Gastroesophageal sphincter (tissue), 3 donors: ENCODE results near the gene C10orf105.

Experiments
- EP300 ChIP-seq: sonication (generic); formaldehyde crosslinking; IDR thresholded peaks from one replicate; pipeline ENCODE4 v1.6.1; 2017; ENCODE audit warnings: antibody characterized with exemption, mild to moderate bottlenecking
- POLR2A ChIP-seq, 2 donors: fragments of 450-650 bp; IDR thresholded peaks; one replicate each; pipeline ENCODE4 v1.6.1; 2017; ENCODE audit warnings: antibody characterized with exemption in 2 of 2, mild to moderate bottlenecking in 2 of 2, moderate library complexity in 1 of 2
- POLR2AphosphoS5 ChIP-seq: sonication (generic); formaldehyde crosslinking; IDR thresholded peaks from one replicate; pipeline ENCODE4 v1.6.1; 2017; ENCODE audit warnings: antibody characterized with exemption
- TF ChIP-seq, protein P1 (sequence below), 4 experiments: fragments of 200-600 bp in 2 of 4; fragments of 450-650 bp in 2 of 4; sonication (generic) in 1 of 4; IDR thresholded peaks; one replicate each; pipeline ENCODE4 v1.5.1; 2017 to 2019; ENCODE audit warnings: antibody characterized with exemption in 4 of 4, mild to moderate bottlenecking in 2 of 4, moderate library complexity in 2 of 4

DNA sequence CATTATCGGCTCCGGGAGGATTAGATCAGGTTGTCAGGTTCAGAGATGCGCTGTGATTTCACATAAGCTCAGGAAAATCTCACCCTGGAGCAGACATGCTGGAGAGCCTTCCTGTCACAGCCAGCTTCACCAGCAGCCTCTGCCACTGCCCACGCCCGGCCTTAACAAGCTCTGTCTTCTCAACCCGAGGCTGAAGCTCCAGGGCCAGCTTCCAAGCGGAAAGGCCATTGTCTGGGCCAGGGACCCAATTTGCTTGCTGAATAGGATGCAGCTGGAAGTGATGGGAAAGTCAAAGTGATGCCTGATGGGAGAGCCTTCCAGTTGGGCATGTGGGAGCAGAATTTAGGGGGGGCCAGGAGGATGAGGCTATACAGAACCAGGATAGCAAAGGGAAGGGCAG, 36.3 kb downstream of the C10orf105 start:
- TF ChIP-seq, protein P1, sequence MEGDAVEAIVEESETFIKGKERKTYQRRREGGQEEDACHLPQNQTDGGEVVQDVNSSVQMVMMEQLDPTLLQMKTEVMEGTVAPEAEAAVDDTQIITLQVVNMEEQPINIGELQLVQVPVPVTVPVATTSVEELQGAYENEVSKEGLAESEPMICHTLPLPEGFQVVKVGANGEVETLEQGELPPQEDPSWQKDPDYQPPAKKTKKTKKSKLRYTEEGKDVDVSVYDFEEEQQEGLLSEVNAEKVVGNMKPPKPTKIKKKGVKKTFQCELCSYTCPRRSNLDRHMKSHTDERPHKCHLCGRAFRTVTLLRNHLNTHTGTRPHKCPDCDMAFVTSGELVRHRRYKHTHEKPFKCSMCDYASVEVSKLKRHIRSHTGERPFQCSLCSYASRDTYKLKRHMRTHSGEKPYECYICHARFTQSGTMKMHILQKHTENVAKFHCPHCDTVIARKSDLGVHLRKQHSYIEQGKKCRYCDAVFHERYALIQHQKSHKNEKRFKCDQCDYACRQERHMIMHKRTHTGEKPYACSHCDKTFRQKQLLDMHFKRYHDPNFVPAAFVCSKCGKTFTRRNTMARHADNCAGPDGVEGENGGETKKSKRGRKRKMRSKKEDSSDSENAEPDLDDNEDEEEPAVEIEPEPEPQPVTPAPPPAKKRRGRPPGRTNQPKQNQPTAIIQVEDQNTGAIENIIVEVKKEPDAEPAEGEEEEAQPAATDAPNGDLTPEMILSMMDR (IDR thresholded peaks at IDR 0.05): no peak
- TF ChIP-seq POLR2AphosphoS5: no peak
- TF ChIP-seq POLR2A (IDR thresholded peaks at IDR 0.05): no peak
- TF ChIP-seq EP300: no peak
